Nephron (organoid): ENCODE data around the gene CHMP2B.

ENCODE experiments used
- H3K27ac Mint-ChIP-seq, 3 experiments: 2 replicates each; pipeline ENCODE4 v1.8.0; 2020; ENCODE audit warnings: mixed read lengths in 3 of 3, mild to moderate bottlenecking in 2 of 3, moderate library complexity in 1 of 3
- H3K27me3 Mint-ChIP-seq: 2 replicates; pipeline ENCODE4 v1.8.0; 2021; ENCODE audit warnings: low read depth, mild to moderate bottlenecking, moderate library complexity, mixed read lengths
- H3K36me3 Mint-ChIP-seq: 2 replicates; pipeline ENCODE4 v1.8.0; 2020; ENCODE audit warnings: low read depth, mixed read lengths
- H3K4me1 Mint-ChIP-seq: 2 replicates; pipeline ENCODE4 v1.8.0; 2020; ENCODE audit warnings: mixed read lengths
- H3K4me3 Mint-ChIP-seq, 3 experiments: 2 replicates each; pipeline ENCODE4 v1.8.0; 2020; ENCODE audit warnings: mild to moderate bottlenecking in 3 of 3, mixed read lengths in 3 of 3, moderate library complexity in 2 of 3
- H3K9me3 Mint-ChIP-seq: 2 replicates; pipeline ENCODE4 v1.8.0; 2020; ENCODE audit warnings: mixed read lengths
- CTCF ChIP-seq, 3 experiments: fragments of 200-600 bp; sonication (generic); IDR thresholded peaks; one replicate each; pipeline ENCODE4 v1.5.0; 2021; ENCODE audit warnings: antibody characterized with exemption in 3 of 3; ENCODE audit not compliant: unreplicated experiment in 3 of 3

The CHMP2B gene

GRCh38 chr3:87191175-87191574 lies 35.9 kb upstream of the CHMP2B start:
- no peak for TF ChIP-seq CTCF (IDR thresholded peaks at IDR 0.05; ENCODE audit: unreplicated experiment in 3 of 3)
- Mint-ChIP-seq H3K9me3 (peaks cover 4% of the 10 kb centered on the region), H3K27me3 (no peaks in the 10 kb centered on the region), H3K36me3 (no peaks in the 10 kb centered on the region), H3K4me1 (no peaks in the 10 kb centered on the region), H3K27ac (no peak overlapping the region), H3K4me3 (no peak overlapping the region)

GRCh38 chr3:87191641-87192040 lies 35.5 kb upstream of the CHMP2B start:
- no peaks in the 10 kb centered on the region for H3K27me3 Mint-ChIP-seq
- no peaks in the 10 kb centered on the region for H3K4me1 Mint-ChIP-seq
- H3K9me3 Mint-ChIP-seq: peaks cover 4% of the 10 kb centered on the region
- H3K36me3 Mint-ChIP-seq: no peaks in the 10 kb centered on the region
- H3K4me3 Mint-ChIP-seq: no peak overlapping the region
- no peak for TF ChIP-seq CTCF (IDR thresholded peaks at IDR 0.05; ENCODE audit: unreplicated experiment in 3 of 3)
- H3K27ac Mint-ChIP-seq: no peak overlapping the region

- no peaks in the 10 kb centered on the region for H3K27me3 Mint-ChIP-seq
- H3K36me3 Mint-ChIP-seq: no peaks in the 10 kb centered on the region
- TF ChIP-seq CTCF (IDR thresholded peaks at IDR 0.05; ENCODE audit: unreplicated experiment in 3 of 3): no peak
- peaks cover 4% of the 10 kb centered on the region for H3K9me3 Mint-ChIP-seq
- no peak overlapping the region for H3K4me3 Mint-ChIP-seq
- H3K4me1 Mint-ChIP-seq: no peaks in the 10 kb centered on the region
- H3K27ac Mint-ChIP-seq: no peak overlapping the region
Measured at GRCh38 chr3:87196879-87197278, 30.2 kb upstream of the CHMP2B start.

GRCh38 chr3:87197531-87197930 lies 29.6 kb upstream of the CHMP2B start:
- Mint-ChIP-seq H3K4me3 (no peak overlapping the region), H3K27me3 (no peaks in the 10 kb centered on the region), H3K4me1 (no peaks in the 10 kb centered on the region), H3K27ac (no peak overlapping the region), H3K36me3 (no peaks in the 10 kb centered on the region), H3K9me3 (peaks cover 4% of the 10 kb centered on the region)
- no peak for TF ChIP-seq CTCF (IDR thresholded peaks at IDR 0.05; ENCODE audit: unreplicated experiment in 3 of 3)

GRCh38 chr3:87198774-87199173 lies 28.3 kb upstream of the CHMP2B start:
- H3K27me3 Mint-ChIP-seq: no peaks in the 10 kb centered on the region
- H3K4me3 Mint-ChIP-seq: no peak overlapping the region
- TF ChIP-seq CTCF (IDR thresholded peaks at IDR 0.05; ENCODE audit: unreplicated experiment in 3 of 3): no peak
- H3K36me3 Mint-ChIP-seq: no peaks in the 10 kb centered on the region
- H3K27ac Mint-ChIP-seq: no peak overlapping the region
- peaks cover 4% of the 10 kb centered on the region for H3K9me3 Mint-ChIP-seq
- H3K4me1 Mint-ChIP-seq: no peaks in the 10 kb centered on the region

- Mint-ChIP-seq H3K9me3 (peaks cover 4% of the 10 kb centered on the region), H3K27ac (no peak overlapping the region), H3K4me3 (no peak overlapping the region), H3K4me1 (no peaks in the 10 kb centered on the region), H3K36me3 (no peaks in the 10 kb centered on the region), H3K27me3 (no peaks in the 10 kb centered on the region)
- no peak for TF ChIP-seq CTCF (IDR thresholded peaks at IDR 0.05; ENCODE audit: unreplicated experiment in 3 of 3)
Measured at GRCh38 chr3:87199628-87200027, 27.5 kb upstream of the CHMP2B start.
